Upper lobe of left lung (tissue), 4 donors: ENCODE data around the gene LRIT2.

Source experiments
- CTCF ChIP-seq, 6 experiments: fragments of 450-650 bp in 4 of 6; fragments of 200-600 bp in 2 of 6; sonication (generic) in 2 of 6; IDR thresholded peaks; one replicate each; pipeline ENCODE4 v1.5.1; 2016 to 2019; ENCODE audit warnings: antibody characterized with exemption in 6 of 6
- EP300 ChIP-seq, 4 donors: sonication (generic); formaldehyde crosslinking; IDR thresholded peaks; one replicate each; pipeline ENCODE4 v1.5.1; 2017; ENCODE audit warnings: antibody characterized with exemption in 4 of 4, control low read depth in 2 of 4

GRCh38 chr10:84216834-84217233, 8.5 kb downstream of the LRIT2 start:
- TF ChIP-seq CTCF (IDR thresholded peaks at IDR 0.05) (no peak), EP300 (IDR thresholded peaks at IDR 0.05) (no peak)
